ENCODE data around the gene NUDT8. TPM values are rescaled to one million over a fixed set of nuclear protein-coding genes. Genes with fewer than 3 reads are reported as not detected.

Gene NUDT8
- total and polyA plus RNA-seq, 9 of the 15 experiments (the other 6 are each of a cell fraction or from before 2014, with no cell fraction given) = 0.23 to 27.8 (median 5.0) TPM

DNA sequence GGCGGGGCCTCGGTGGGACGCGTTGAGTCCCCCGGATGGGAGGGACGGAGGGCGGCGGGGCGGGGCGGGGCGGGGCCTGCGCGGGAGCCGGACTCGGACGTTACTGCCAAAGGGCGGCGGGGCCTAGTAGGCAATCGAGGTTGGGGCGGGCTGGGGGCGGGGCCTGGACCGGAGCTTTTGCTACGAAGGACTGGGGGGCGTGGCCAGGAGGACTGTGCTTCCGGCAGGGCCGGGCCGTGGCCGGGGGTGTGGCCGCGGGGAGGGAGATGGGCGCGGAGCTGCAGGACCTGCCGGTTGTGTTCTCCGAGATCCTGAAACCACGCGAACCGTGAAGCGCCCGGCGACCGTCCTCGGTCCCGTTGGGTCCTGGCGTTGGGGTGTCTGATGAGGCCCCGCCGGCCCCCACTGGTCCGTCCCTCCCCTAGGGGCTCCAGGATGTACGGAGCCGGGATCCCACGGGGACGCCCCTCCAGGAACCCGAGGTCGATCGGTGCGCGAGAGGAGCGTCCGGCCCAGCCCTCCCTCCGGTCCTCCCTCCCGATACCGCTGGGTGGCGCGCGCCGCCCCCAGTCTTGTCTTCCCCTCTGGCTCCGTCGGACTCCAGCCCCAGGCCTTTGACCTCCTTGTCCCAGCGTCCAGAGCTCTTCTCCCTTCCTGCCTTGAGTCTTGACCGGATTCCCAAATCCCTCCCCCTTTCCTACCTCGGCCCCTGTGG lies 648 bp upstream of the NUDT8 start (continued):
- TF ChIP-seq FOXO4 (CRISPR knock-in tag; IDR thresholded peaks at IDR 0.05) (no peak), RBFOX2 (IDR thresholded peaks at IDR 0.05; ENCODE audit: low read depth, low read length) (peak; percentile 70), JUN (IDR thresholded peaks at IDR 0.05; ENCODE audit: borderline replicate concordance, low read depth, low read length) (peak; percentile 30; the same call in 1 of the 2 replicates), JUN (CRISPR knock-in tag; IDR thresholded peaks at IDR 0.05; ENCODE audit: borderline replicate concordance) (no peak), TAF7 (tag; IDR thresholded peaks at IDR 0.05) (no peak), ZNF124 (CRISPR knock-in tag; IDR thresholded peaks at IDR 0.05) (no peak), MTA1 (IDR thresholded peaks at IDR 0.05; ENCODE audit: borderline replicate concordance) (0 out of 2 replicates have a peak, but pooled peaks have one; percentile 15), ZFP36 (IDR thresholded peaks at IDR 0.05; ENCODE audit: low read depth, low read length, partially characterized antibody) (no peak), ZNF316 (IDR thresholded peaks at IDR 0.05) (no peak), ZNF224 (CRISPR knock-in tag; IDR thresholded peaks at IDR 0.05) (no peak), ZNF707 (CRISPR knock-in tag; conservative IDR thresholded peaks at IDR 0.05) (no peak), EHMT2 (IDR thresholded peaks at IDR 0.05) (no peak), RBM14 (IDR thresholded peaks at IDR 0.05; ENCODE audit: borderline replicate concordance, insufficient read depth, low read depth, low read length) (no peak), HDAC8 (tag; IDR thresholded peaks at IDR 0.05) (no peak), TFE3 (CRISPR knock-in tag; IDR thresholded peaks at IDR 0.05) (no peak)

All from K562 (cell line).